Activated naive CD8-positive, alpha-beta T cell (primary cell): Measurements from ENCODE around the gene MGAT4C.
"Not testable (repeated sequence)": the region's sequence is repeated elsewhere in the genome, so short reads cannot be mapped to it uniquely, and the experiment has no call there.

Source experiments
- H3K27ac Mint-ChIP-seq: one replicate; pipeline ENCODE4 v1.8.0; 2021; ENCODE audit warnings: mixed read lengths
- H3K27me3 Mint-ChIP-seq: one replicate; pipeline ENCODE4 v1.8.0; 2021; ENCODE audit warnings: mixed read lengths
- H3K36me3 Mint-ChIP-seq: one replicate; pipeline ENCODE4 v1.8.0; 2021; ENCODE audit warnings: mixed read lengths
- H3K4me1 Mint-ChIP-seq: one replicate; pipeline ENCODE4 v1.8.0; 2021; ENCODE audit warnings: low read depth, mixed read lengths
- H3K4me3 Mint-ChIP-seq: one replicate; pipeline ENCODE4 v1.8.0; 2021; ENCODE audit warnings: mild to moderate bottlenecking, mixed read lengths
- H3K9me3 Mint-ChIP-seq: one replicate; pipeline ENCODE4 v1.8.0; 2021; ENCODE audit warnings: low read depth, mixed read lengths

The MGAT4C gene

GRCh38 chr12:86134561-86134960 lies 121.6 kb downstream of the MGAT4C start:
- no peak overlapping the region for H3K27ac Mint-ChIP-seq
- H3K27me3 Mint-ChIP-seq: no peaks in the 10 kb centered on the region
- H3K4me1 Mint-ChIP-seq: no peaks in the 10 kb centered on the region
- no peaks in the 10 kb centered on the region for H3K36me3 Mint-ChIP-seq
- peaks cover 7% of the 10 kb centered on the region for H3K9me3 Mint-ChIP-seq
- no peak overlapping the region for H3K4me3 Mint-ChIP-seq

DNA sequence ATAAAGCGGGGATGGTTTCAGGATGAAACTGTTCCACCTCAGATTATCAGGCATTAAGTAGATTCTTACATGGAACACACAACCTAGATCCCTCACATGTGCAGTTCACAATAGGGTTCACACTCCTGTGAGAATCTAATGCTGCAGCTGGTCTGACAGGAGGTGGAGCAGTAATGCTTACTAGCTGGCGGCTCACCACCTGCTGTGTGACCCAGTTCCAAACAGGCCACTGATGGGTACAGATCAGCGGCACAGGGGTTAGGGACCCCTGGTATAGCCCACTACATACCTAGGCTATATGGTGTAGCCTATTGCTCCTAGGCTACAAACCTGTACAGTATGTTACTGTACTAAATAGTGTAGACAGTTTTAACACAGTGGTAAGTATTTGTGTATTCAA lies 129.3 kb downstream of the MGAT4C start:
- H3K36me3 Mint-ChIP-seq, H3K4me3 Mint-ChIP-seq, H3K27me3 Mint-ChIP-seq, H3K27ac Mint-ChIP-seq, H3K4me1 Mint-ChIP-seq, H3K9me3 Mint-ChIP-seq: not testable (repeated sequence)

GRCh38 chr12:86122846-86123468 lies 133.2 kb downstream of the MGAT4C start:
- no peaks in the 10 kb centered on the region for H3K4me1 Mint-ChIP-seq
- H3K9me3 Mint-ChIP-seq: peaks cover 3% of the 10 kb centered on the region
- no peak overlapping the region for H3K27ac Mint-ChIP-seq
- no peaks in the 10 kb centered on the region for H3K27me3 Mint-ChIP-seq
- H3K36me3 Mint-ChIP-seq: no peaks in the 10 kb centered on the region
- no peak overlapping the region for H3K4me3 Mint-ChIP-seq

GRCh38 chr12:86118161-86118560 lies 138.0 kb downstream of the MGAT4C start:
- no peaks in the 10 kb centered on the region for H3K4me1 Mint-ChIP-seq
- no peak overlapping the region for H3K4me3 Mint-ChIP-seq
- H3K36me3 Mint-ChIP-seq: no peaks in the 10 kb centered on the region

GRCh38 chr12:86117711-86118110 lies 138.5 kb downstream of the MGAT4C start:
- H3K4me1 Mint-ChIP-seq: no peaks in the 10 kb centered on the region
- H3K9me3 Mint-ChIP-seq: peaks cover 8% of the 10 kb centered on the region

More at GRCh38 chr12:86118161-86118560, 138.0 kb downstream of the MGAT4C start:
- Mint-ChIP-seq H3K27me3 (no peaks in the 10 kb centered on the region), H3K27ac (no peak overlapping the region), H3K9me3 (peaks cover 7% of the 10 kb centered on the region)

GRCh38 chr12:86104087-86104486 lies 152.1 kb downstream of the MGAT4C start:
- Mint-ChIP-seq H3K4me3 (no peak overlapping the region), H3K9me3 (no peaks in the 10 kb centered on the region), H3K27ac (no peak overlapping the region)

More at GRCh38 chr12:86117711-86118110, 138.5 kb downstream of the MGAT4C start:
- Mint-ChIP-seq H3K4me3 (no peak overlapping the region), H3K27ac (no peak overlapping the region), H3K36me3 (no peaks in the 10 kb centered on the region), H3K27me3 (no peaks in the 10 kb centered on the region)

DNA sequence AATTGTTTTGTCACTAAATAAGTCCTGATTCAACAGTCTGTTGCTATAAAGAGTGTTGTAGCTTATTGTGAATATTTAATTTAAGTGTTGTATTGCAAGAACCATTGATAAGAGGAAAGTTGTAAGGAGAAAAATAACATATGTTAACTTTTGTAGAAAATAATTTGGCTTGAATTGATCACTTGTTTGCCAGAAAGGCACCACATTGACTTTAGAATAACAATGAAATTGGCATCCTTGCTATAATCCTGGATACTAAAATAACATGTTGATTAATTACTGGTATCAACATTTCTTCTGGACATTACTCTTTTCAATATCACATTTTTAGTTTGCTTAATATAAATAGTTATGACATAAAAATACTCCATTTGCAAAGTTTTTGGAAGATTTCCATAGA lies 159.0 kb downstream of the MGAT4C start:
- H3K27ac Mint-ChIP-seq: no peak overlapping the region
- no peaks in the 10 kb centered on the region for H3K4me1 Mint-ChIP-seq
- H3K36me3 Mint-ChIP-seq: no peaks in the 10 kb centered on the region
- H3K27me3 Mint-ChIP-seq: no peaks in the 10 kb centered on the region
- H3K9me3 Mint-ChIP-seq: peaks cover 4% of the 10 kb centered on the region
- H3K4me3 Mint-ChIP-seq: no peak overlapping the region

More at GRCh38 chr12:86104087-86104486, 152.1 kb downstream of the MGAT4C start:
- Mint-ChIP-seq H3K4me1 (no peaks in the 10 kb centered on the region), H3K27me3 (no peaks in the 10 kb centered on the region), H3K36me3 (no peaks in the 10 kb centered on the region)

DNA sequence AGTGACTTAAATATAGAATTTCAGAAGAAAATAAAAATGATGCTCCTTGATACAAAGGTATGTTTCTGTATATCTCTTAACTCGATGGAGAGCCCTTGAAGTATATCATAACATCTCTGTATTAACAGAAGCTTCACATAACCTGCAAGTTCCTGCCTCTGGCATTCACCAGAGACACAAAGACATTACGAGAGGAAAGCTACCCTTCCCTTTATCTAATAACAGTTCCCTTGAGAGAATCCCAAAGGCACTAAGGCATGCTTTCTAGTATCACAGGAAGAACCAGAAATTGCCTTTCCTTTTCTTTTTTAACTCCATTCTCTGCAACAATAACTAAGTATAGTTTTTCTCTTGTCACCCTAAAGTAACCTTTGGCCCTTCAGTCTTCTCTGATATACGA lies 164.5 kb downstream of the MGAT4C start:
- Mint-ChIP-seq H3K36me3 (no peaks in the 10 kb centered on the region), H3K27ac (no peak overlapping the region), H3K27me3 (no peaks in the 10 kb centered on the region), H3K4me3 (no peak overlapping the region), H3K4me1 (no peaks in the 10 kb centered on the region), H3K9me3 (peaks cover 4% of the 10 kb centered on the region)

GRCh38 chr12:86081843-86082242 lies 174.3 kb downstream of the MGAT4C start:
- H3K27ac Mint-ChIP-seq: no peak overlapping the region
- no peaks in the 10 kb centered on the region for H3K27me3 Mint-ChIP-seq
- no peaks in the 10 kb centered on the region for H3K4me1 Mint-ChIP-seq
- H3K9me3 Mint-ChIP-seq: peaks cover 8% of the 10 kb centered on the region
- no peak overlapping the region for H3K4me3 Mint-ChIP-seq
- no peaks in the 10 kb centered on the region for H3K36me3 Mint-ChIP-seq

DNA sequence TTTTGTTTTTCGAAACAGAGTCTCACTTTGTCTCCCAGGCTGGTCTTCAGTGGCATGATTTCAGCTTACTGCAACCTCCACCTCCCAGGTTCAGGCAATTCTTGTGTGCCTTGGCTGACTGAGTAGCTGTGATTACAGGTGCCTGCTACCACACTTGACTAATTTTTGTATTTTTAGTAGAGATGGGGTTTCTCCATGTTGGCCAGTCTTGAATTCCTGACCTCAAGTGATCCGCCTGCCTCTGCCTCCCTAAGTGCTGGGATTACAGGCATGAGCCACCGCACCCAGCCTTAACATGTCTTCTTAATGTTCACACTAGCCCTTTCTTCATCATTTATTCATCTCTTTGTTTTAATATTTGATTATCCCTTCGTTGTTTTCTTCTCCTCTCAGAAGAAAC lies 197.1 kb downstream of the MGAT4C start:
- H3K27ac Mint-ChIP-seq, H3K4me3 Mint-ChIP-seq, H3K9me3 Mint-ChIP-seq, H3K36me3 Mint-ChIP-seq, H3K27me3 Mint-ChIP-seq, H3K4me1 Mint-ChIP-seq: not testable (repeated sequence)

- peaks cover 7% of the 10 kb centered on the region for H3K9me3 Mint-ChIP-seq
- H3K27me3 Mint-ChIP-seq: no peaks in the 10 kb centered on the region
- no peak overlapping the region for H3K4me3 Mint-ChIP-seq
- no peaks in the 10 kb centered on the region for H3K36me3 Mint-ChIP-seq
- no peak overlapping the region for H3K27ac Mint-ChIP-seq
- no peaks in the 10 kb centered on the region for H3K4me1 Mint-ChIP-seq
These were observed 198.9 kb downstream of the MGAT4C start for GRCh38 chr12:86057092-86057845.

- H3K4me1 Mint-ChIP-seq: no peaks in the 10 kb centered on the region
- no peak overlapping the region for H3K27ac Mint-ChIP-seq
- no peak overlapping the region for H3K4me3 Mint-ChIP-seq
- H3K27me3 Mint-ChIP-seq: no peaks in the 10 kb centered on the region
- no peaks in the 10 kb centered on the region for H3K36me3 Mint-ChIP-seq
- peaks cover 11% of the 10 kb centered on the region for H3K9me3 Mint-ChIP-seq
These were observed 203.3 kb downstream of the MGAT4C start for GRCh38 chr12:86052921-86053320.

DNA sequence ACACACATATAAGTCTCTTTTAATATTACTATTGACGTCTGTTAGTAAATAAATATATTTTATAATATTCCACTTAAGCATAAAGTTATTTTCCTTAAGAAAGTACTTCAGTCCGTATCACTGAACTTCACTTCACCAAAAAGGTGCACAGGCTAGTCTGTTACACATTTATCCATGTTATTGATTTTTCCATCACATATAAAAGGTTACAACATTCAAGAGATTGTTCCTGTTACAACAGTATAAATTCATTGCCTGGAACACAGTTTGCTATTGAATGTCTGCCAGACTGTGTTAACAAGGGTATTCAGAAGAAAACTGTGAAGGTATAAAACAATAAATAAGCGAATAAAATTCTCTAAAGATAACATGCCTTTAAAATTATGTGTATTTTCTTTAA lies 206.2 kb downstream of the MGAT4C start:
- H3K4me3 Mint-ChIP-seq: no peak overlapping the region
- no peaks in the 10 kb centered on the region for H3K36me3 Mint-ChIP-seq
- H3K27ac Mint-ChIP-seq: no peak overlapping the region
- H3K27me3 Mint-ChIP-seq: no peaks in the 10 kb centered on the region
- H3K4me1 Mint-ChIP-seq: no peaks in the 10 kb centered on the region
- H3K9me3 Mint-ChIP-seq: peaks cover 10% of the 10 kb centered on the region

DNA sequence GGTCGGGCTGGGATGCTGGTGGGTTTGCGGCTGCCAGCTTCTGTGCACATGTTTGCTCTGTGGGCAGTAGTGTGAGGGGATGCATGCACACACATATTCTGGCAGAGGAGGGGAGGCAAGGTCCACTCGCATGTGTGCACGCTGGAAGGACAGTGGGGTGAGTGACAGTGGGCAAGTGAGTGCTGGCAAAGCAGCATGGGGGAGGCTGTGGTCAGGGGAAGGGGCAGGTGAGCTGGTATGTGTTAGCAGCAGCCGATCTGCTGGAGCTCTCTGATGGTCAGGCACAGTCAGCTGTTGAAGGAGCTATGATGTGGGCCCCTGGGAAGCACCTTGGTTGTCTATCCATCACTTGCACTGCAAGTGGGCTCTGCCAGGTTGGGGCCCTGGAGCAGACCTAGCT lies 211.8 kb downstream of the MGAT4C start:
- Mint-ChIP-seq H3K36me3 (no peaks in the 10 kb centered on the region), H3K27me3 (no peaks in the 10 kb centered on the region), H3K27ac (no peak overlapping the region), H3K4me3 (no peak overlapping the region), H3K9me3 (peaks cover 27% of the 10 kb centered on the region), H3K4me1 (no peaks in the 10 kb centered on the region)

GRCh38 chr12:86042062-86042461 lies 214.1 kb downstream of the MGAT4C start:
- H3K27ac Mint-ChIP-seq: no peak overlapping the region
- H3K4me3 Mint-ChIP-seq: no peak overlapping the region
- no peaks in the 10 kb centered on the region for H3K27me3 Mint-ChIP-seq
- H3K9me3 Mint-ChIP-seq: peaks cover 34% of the 10 kb centered on the region
- H3K4me1 Mint-ChIP-seq: no peaks in the 10 kb centered on the region
- H3K36me3 Mint-ChIP-seq: no peaks in the 10 kb centered on the region

DNA sequence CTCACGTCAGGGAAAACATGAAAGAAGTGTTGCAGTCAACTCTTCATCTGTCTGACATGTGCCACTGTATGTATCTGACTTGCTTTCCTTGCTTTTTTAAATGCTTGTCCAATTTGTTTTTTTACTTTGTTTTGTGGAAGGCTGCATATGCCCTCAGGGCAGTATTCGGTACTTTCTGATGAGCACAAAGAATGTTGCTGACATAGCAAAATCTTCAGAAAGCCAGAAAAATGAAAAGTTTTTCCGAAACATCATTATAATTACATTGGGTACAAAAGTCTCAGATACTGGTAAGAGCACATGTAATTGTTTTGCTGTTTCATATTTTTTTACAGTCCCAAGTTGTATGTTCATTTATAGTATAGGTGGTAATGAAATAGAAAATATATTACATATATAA lies 237.8 kb downstream of the MGAT4C start:
- Mint-ChIP-seq H3K9me3 (no peaks in the 10 kb centered on the region), H3K27ac (no peak overlapping the region), H3K4me3 (no peak overlapping the region), H3K4me1 (no peaks in the 10 kb centered on the region), H3K27me3 (no peaks in the 10 kb centered on the region), H3K36me3 (no peaks in the 10 kb centered on the region)
